H9 (cell line): ENCODE measurements around the gene RBM44. TPM values are rescaled to one million over a fixed set of nuclear protein-coding genes. Genes with fewer than 3 reads are reported as not detected.

Experiments
- DNase-seq: peaks from one replicate; pipeline ENCODE4 v3.0.0-alpha.2; 2017
- H2AFZ ChIP-seq: one replicate; pipeline ENCODE4 v1.6.1; 2013; ENCODE audit warnings: mild to moderate bottlenecking, low read length, control low read depth, moderate library complexity
- H2AK5ac ChIP-seq: 2 replicates; pipeline ENCODE4 v1.6.1; 2013; ENCODE audit warnings: low read length, control low read depth, mixed read lengths; ENCODE audit not compliant: insufficient read length
- H2BK120ac ChIP-seq: one replicate; pipeline ENCODE4 v1.6.1; 2013; ENCODE audit warnings: low read depth, mild to moderate bottlenecking, low read length, control low read depth, inconsistent platforms; ENCODE audit not compliant: poor library complexity, severe bottlenecking
- H2BK12ac ChIP-seq: 2 replicates; pipeline ENCODE4 v1.6.1; 2013; ENCODE audit warnings: low read length, control low read depth, mixed read lengths, low read depth; ENCODE audit not compliant: insufficient read length
- H2BK15ac ChIP-seq: 2 replicates; pipeline ENCODE4 v1.6.1; 2013; ENCODE audit warnings: low read depth, low read length, control low read depth
- H2BK20ac ChIP-seq: one replicate; pipeline ENCODE4 v1.6.1; 2013; ENCODE audit warnings: low read depth, mild to moderate bottlenecking, low read length, control low read depth, inconsistent platforms; ENCODE audit not compliant: poor library complexity, severe bottlenecking
- H2BK5ac ChIP-seq: 2 replicates; pipeline ENCODE4 v1.6.1; 2013; ENCODE audit warnings: low read length, control low read depth, mixed read lengths; ENCODE audit not compliant: insufficient read length
- H3K14ac ChIP-seq: 2 replicates; pipeline ENCODE4 v1.6.1; 2013; ENCODE audit warnings: low read length, control low read depth; ENCODE audit not compliant: insufficient read depth
- H3K18ac ChIP-seq: 2 replicates; pipeline ENCODE4 v1.6.1; 2013; ENCODE audit warnings: low read depth, mild to moderate bottlenecking, mixed read lengths, low read length, control low read depth; ENCODE audit not compliant: insufficient read length
- H3K23ac ChIP-seq: 2 replicates; pipeline ENCODE4 v1.6.1; 2013; ENCODE audit warnings: low read length, control low read depth, mixed read lengths, low read depth; ENCODE audit not compliant: insufficient read length
- H3K23me2 ChIP-seq: 2 replicates; pipeline ENCODE4 v1.6.1; 2013; ENCODE audit warnings: low read depth, mild to moderate bottlenecking, mixed read lengths, low read length, control low read depth; ENCODE audit not compliant: insufficient read length, poor library complexity, severe bottlenecking
- H3K27ac ChIP-seq: 2 replicates; pipeline ENCODE4 v1.5.1; 2013; ENCODE audit warnings: low read length, control low read depth, mixed read lengths, low read depth; ENCODE audit not compliant: insufficient read length
- H3K27me3 ChIP-seq: 2 replicates; pipeline ENCODE4 v1.6.1; 2013; ENCODE audit warnings: low read length, control low read depth, inconsistent platforms; ENCODE audit not compliant: insufficient read depth
- H3K4ac ChIP-seq: 2 replicates; pipeline ENCODE4 v1.6.1; 2013; ENCODE audit warnings: low read depth, mild to moderate bottlenecking, control low read depth, inconsistent platforms, low read length, moderate library complexity
- H3K4me1 ChIP-seq: 2 replicates; pipeline ENCODE4 v1.6.1; 2013; ENCODE audit warnings: low read length, control low read depth, inconsistent platforms; ENCODE audit not compliant: insufficient read depth
- H3K4me2 ChIP-seq: 2 replicates; pipeline ENCODE4 v1.6.1; 2013; ENCODE audit warnings: low read length, control low read depth, mixed read lengths; ENCODE audit not compliant: insufficient read length, insufficient read depth
- H3K56ac ChIP-seq: 2 replicates; pipeline ENCODE4 v1.6.1; 2013; ENCODE audit warnings: low read depth, mild to moderate bottlenecking, mixed read lengths, low read length, control low read depth; ENCODE audit not compliant: insufficient read length
- H3K79me1 ChIP-seq: 2 replicates; pipeline ENCODE4 v1.6.1; 2013; ENCODE audit warnings: low read depth, mild to moderate bottlenecking, moderate library complexity, low read length, control low read depth, inconsistent platforms; ENCODE audit not compliant: insufficient read depth, poor library complexity, severe bottlenecking
- H3K79me2 ChIP-seq: 2 replicates; pipeline ENCODE4 v1.6.1; 2013; ENCODE audit warnings: low read length, control low read depth, inconsistent platforms; ENCODE audit not compliant: insufficient read depth
- H3K9ac ChIP-seq: 2 replicates; pipeline ENCODE4 v1.6.1; 2013; ENCODE audit warnings: low read length, control low read depth, mixed read lengths; ENCODE audit not compliant: insufficient read length; ENCODE audit errors: extremely low read depth
- H3K9me3 ChIP-seq: one replicate; pipeline ENCODE4 v1.6.1; 2013; ENCODE audit warnings: low read depth, low read length, inconsistent platforms; ENCODE audit not compliant: control insufficient read depth
- H3T11ph ChIP-seq: one replicate; pipeline ENCODE4 v1.6.1; 2013; ENCODE audit warnings: mild to moderate bottlenecking, low read length, control low read depth, inconsistent platforms
- H4K20me1 ChIP-seq: one replicate; pipeline ENCODE4 v1.6.1; 2013; ENCODE audit not compliant: control insufficient read depth, insufficient read length, insufficient read depth
- H4K5ac ChIP-seq: 2 replicates; pipeline ENCODE4 v1.6.1; 2013; ENCODE audit warnings: low read depth, mild to moderate bottlenecking, mixed read lengths, low read length, control low read depth; ENCODE audit not compliant: insufficient read length
- H4K8ac ChIP-seq: replicated peaks from 2 replicates; pipeline ENCODE4 v1.6.1; 2013; ENCODE audit warnings: low read length, control low read depth, mixed read lengths, low read depth; ENCODE audit not compliant: insufficient read length
- H4K91ac ChIP-seq: 2 replicates; pipeline ENCODE4 v1.6.1; 2013; ENCODE audit warnings: low read depth, mild to moderate bottlenecking, moderate library complexity, mixed read lengths, low read length, control low read depth; ENCODE audit not compliant: insufficient read length
- H3K27ac Mint-ChIP-seq, 3 experiments: 2 replicates in 2 of 3; 3 replicates in 1 of 3; pipeline ENCODE4 v1.8.0; 2020 to 2021; ENCODE audit warnings: mixed read lengths in 3 of 3, mild to moderate bottlenecking in 1 of 3, moderate library complexity in 1 of 3
- H3K27me3 Mint-ChIP-seq: 2 replicates; pipeline ENCODE4 v1.8.0; 2021; ENCODE audit warnings: low read depth, mild to moderate bottlenecking, moderate library complexity, mixed read lengths
- H3K36me3 Mint-ChIP-seq, 3 experiments: 2 replicates in 2 of 3; 3 replicates in 1 of 3; pipeline ENCODE4 v1.8.0; 2020 to 2021; ENCODE audit warnings: low read depth in 3 of 3, mixed read lengths in 3 of 3; ENCODE audit not compliant: insufficient read depth in 1 of 3
- H3K4me1 Mint-ChIP-seq, 2 experiments: 2 replicates each; pipeline ENCODE4 v1.8.0; 2020; ENCODE audit warnings: mixed read lengths in 2 of 2
- H3K4me3 Mint-ChIP-seq, 2 experiments: 2 replicates in 1 of 2; 3 replicates in 1 of 2; pipeline ENCODE4 v1.8.0; 2020 to 2021; ENCODE audit warnings: mild to moderate bottlenecking in 2 of 2, mixed read lengths in 2 of 2, moderate library complexity in 1 of 2
- H3K9me3 Mint-ChIP-seq, 2 experiments: 2 replicates in 1 of 2; 3 replicates in 1 of 2; pipeline ENCODE4 v1.8.0; 2020; ENCODE audit warnings: mild to moderate bottlenecking in 2 of 2, mixed read lengths in 2 of 2, moderate library complexity in 1 of 2
- WGBS: extraction: QIAGEN DNeasy Blood & Tissue Kit; methylation state at CpG from one replicate; pipeline ENCODE4 v1.1.7; 2013; ENCODE audit warnings: missing lambda C conversion rate, low lambda C conversion rate, mixed read lengths; ENCODE audit not compliant: insufficient read length; ENCODE audit errors: extremely low coverage; 5-methylcytosine and 5-hydroxymethylcytosine counted together
- total RNA-seq: library from RNA; stranded (reverse); gene quantifications from 2 replicates; pipeline ENCODE4 v1.2.1, GENCODE V29; 2021
- TF ChIP-seq, protein P1 (sequence below): fragments of 200-600 bp; sonication (generic); conservative IDR thresholded peaks from 3 replicates; pipeline ENCODE4 v1.8.0; 2021; ENCODE audit warnings: antibody characterized with exemption, mild to moderate bottlenecking

Gene RBM44
- total RNA-seq, 1 experiment from 2014 or later = 0.15 TPM

- no peak overlapping the region for H2AFZ ChIP-seq
- H3K9me3 ChIP-seq = no peaks in the 10 kb centered on the region
- no peaks in the 10 kb centered on the region for H3K4me1 ChIP-seq
- H3K79me1 ChIP-seq = no peaks in the 10 kb centered on the region
- no peak overlapping the region for H3K9ac ChIP-seq
- Mint-ChIP-seq H3K36me3 (no peaks in the 10 kb centered on the region), H3K27ac (no peak overlapping the region), H3K4me1 (no peaks in the 10 kb centered on the region), H3K4me3 (no peak overlapping the region), H3K9me3 (no peaks in the 10 kb centered on the region), H3K27me3 (peaks cover 12% of the 10 kb centered on the region; the same call in 1 of the 2 replicates)
- H3K27ac ChIP-seq = no peak overlapping the region
- H2BK15ac ChIP-seq = no peak overlapping the region
- DNase-seq = no peak
- no peak overlapping the region for H4K91ac ChIP-seq
- H3K4me2 ChIP-seq = no peak overlapping the region
- H3K79me2 ChIP-seq = no peaks in the 10 kb centered on the region
- H4K5ac ChIP-seq = no peak overlapping the region
- H3K18ac ChIP-seq = no peak overlapping the region
- H3K23ac ChIP-seq = no peak overlapping the region
- no peaks in the 10 kb centered on the region for H3K27me3 ChIP-seq
- no peak overlapping the region for H2BK5ac ChIP-seq
- no peak overlapping the region for H3K4ac ChIP-seq
- H4K8ac ChIP-seq = no peak overlapping the region
- H2BK120ac ChIP-seq = no peak overlapping the region
- WGBS = no CpG with 5 or more reads among the region's 2 CpGs
- TF ChIP-seq, protein P1, sequence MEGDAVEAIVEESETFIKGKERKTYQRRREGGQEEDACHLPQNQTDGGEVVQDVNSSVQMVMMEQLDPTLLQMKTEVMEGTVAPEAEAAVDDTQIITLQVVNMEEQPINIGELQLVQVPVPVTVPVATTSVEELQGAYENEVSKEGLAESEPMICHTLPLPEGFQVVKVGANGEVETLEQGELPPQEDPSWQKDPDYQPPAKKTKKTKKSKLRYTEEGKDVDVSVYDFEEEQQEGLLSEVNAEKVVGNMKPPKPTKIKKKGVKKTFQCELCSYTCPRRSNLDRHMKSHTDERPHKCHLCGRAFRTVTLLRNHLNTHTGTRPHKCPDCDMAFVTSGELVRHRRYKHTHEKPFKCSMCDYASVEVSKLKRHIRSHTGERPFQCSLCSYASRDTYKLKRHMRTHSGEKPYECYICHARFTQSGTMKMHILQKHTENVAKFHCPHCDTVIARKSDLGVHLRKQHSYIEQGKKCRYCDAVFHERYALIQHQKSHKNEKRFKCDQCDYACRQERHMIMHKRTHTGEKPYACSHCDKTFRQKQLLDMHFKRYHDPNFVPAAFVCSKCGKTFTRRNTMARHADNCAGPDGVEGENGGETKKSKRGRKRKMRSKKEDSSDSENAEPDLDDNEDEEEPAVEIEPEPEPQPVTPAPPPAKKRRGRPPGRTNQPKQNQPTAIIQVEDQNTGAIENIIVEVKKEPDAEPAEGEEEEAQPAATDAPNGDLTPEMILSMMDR = no peak
- H3K56ac ChIP-seq = no peak overlapping the region
- no peak overlapping the region for H3T11ph ChIP-seq
- no peak overlapping the region for H2BK12ac ChIP-seq
- H3K23me2 ChIP-seq = no peaks in the 10 kb centered on the region
- H4K20me1 ChIP-seq = no peaks in the 10 kb centered on the region
- no peak overlapping the region for H3K14ac ChIP-seq
- H2AK5ac ChIP-seq = no peak overlapping the region
- no peak overlapping the region for H2BK20ac ChIP-seq
Measured at GRCh38 chr2:237819231-237819630, 20.7 kb downstream of the RBM44 start.
